Stimulated activated CD8-positive, alpha-beta memory T cell treated with anti-CD3 and anti-CD28 coated beads, Interleukin-12 subunit alpha, Interleukin-12 subunit beta, amount 100 ng/mL, for 1 hour (primary cell): ENCODE results near the gene NFAM1.

Experiments
- DNase-seq: peaks from one replicate; pipeline ENCODE4 v3.0.0-alpha.2; 2020; ENCODE audit warnings: low read depth

NFAM1 gene, protein sequence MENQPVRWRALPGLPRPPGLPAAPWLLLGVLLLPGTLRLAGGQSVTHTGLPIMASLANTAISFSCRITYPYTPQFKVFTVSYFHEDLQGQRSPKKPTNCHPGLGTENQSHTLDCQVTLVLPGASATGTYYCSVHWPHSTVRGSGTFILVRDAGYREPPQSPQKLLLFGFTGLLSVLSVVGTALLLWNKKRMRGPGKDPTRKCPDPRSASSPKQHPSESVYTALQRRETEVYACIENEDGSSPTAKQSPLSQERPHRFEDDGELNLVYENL

DNA sequence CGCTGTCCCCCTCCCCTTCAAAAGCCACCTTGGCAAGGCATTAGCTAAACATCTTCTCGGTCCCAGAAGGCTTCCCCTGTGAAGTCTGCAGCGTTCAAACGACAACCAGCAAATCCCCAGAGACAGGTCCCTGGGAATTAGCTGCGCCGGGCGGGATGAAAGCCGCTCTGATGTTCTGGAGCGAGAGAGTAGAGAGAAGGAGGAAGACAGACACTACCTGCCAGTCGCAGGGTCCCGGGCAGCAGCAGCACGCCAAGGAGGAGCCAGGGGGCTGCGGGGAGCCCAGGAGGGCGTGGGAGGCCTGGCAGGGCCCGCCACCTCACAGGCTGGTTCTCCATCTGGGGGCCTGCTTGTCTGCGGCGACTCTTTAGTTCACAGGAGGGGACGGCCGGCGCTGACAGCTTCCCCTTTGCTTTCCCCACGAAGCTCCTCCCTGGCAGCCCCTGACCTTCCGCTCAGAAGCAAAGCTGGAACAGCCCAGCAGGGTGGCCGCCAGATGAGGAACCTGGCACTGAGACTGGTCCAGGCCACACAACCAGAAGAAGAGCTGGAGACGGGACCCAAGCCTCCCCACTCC, at the start of gene NFAM1:
TSS of gene NFAM1 (minus strand) at position 384 of the 577 bp plus-strand sequence. CDS start at position 338, 46 bp downstream.
- DNase-seq: no peak

DNA sequence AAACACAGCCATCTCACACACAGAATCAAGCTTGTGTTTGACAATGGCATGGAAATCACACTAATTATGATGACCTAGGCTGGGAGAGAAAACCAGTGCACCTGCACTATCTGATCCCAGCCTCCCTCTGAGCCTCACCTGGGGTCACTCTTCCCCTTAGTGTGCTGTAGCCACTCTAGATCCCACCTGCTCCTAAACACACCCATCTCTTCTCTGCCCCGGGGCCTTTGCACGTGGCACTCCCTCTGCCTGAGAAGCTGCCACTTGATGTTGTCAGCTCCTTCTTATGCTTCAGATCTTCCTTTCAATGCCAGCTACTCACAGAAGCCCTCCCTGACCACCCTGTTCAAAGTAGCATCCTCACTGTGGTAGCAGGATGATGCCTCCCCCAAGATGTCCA, 42.9 kb upstream of the NFAM1 start:
- no peak for DNase-seq

DNA sequence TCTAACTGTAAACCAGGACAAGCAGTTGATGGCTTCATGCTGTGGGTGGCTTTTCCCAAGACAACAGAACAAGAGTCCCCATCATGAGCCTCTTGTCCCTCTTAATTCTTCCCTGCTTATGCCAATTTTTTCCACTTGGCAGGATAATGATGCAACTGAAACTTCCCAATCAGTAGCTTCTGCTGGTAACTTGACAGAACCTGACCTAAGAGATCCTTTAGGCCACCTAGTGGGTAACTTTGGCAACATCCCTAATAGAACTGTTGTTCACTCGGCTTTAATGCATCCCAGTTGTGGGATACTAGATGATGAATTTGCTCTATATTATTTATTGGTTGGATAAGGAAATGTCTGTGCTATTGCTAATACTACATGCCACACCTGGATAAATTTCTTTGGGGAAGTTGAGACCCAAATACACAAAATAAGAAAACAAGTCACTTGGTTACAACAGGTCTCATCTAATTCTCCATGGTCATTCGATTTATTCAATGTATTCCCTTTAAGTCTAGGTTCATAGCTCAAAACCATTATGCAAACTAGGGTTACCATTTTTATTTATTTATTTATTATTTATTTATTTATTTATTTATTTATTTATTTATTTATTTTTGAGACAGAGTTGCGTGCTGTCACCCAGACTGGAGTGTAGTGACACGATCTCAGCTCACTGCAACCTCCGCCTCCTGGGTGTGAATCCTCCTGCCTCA, 41.4 kb upstream of the NFAM1 start:
- no peak for DNase-seq

DNA sequence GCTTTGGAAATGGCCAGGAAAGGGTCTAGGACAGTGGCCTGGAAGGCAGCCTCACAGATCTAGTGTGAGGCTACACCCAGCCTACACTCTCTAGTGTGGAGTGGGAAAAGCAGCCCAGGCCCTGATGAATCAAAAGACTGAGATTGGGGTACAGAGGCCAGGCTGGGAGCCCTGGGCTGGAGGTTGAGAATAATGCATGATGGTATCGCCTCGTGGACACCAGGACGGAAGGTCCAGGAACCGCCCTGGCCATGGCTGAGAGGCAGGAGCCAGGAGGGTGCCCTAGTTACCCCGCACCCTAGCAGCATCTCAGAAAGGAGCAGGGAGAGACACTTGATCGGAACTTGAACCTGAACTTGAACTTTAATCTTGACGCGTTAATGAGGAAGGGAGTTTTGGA, 40.5 kb upstream of the NFAM1 start:
- no peak for DNase-seq

DNA sequence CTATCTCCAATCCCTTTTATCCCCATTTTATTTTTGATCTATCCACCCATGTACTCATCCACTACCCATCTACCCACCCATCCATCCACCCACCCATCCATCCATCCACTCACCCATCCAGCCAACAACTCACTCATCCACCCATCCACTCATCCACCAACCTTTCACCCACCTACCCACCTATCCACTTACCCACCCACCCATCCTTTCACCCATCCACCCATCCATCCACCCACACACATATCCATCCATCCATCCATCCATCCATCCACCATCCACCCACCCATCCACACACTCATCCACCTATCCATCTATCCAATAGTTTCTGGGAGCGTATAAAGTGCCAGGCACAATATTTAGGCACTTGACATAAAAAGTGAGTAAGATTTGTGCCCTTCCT, 39.2 kb upstream of the NFAM1 start:
- no peak for DNase-seq

DNA sequence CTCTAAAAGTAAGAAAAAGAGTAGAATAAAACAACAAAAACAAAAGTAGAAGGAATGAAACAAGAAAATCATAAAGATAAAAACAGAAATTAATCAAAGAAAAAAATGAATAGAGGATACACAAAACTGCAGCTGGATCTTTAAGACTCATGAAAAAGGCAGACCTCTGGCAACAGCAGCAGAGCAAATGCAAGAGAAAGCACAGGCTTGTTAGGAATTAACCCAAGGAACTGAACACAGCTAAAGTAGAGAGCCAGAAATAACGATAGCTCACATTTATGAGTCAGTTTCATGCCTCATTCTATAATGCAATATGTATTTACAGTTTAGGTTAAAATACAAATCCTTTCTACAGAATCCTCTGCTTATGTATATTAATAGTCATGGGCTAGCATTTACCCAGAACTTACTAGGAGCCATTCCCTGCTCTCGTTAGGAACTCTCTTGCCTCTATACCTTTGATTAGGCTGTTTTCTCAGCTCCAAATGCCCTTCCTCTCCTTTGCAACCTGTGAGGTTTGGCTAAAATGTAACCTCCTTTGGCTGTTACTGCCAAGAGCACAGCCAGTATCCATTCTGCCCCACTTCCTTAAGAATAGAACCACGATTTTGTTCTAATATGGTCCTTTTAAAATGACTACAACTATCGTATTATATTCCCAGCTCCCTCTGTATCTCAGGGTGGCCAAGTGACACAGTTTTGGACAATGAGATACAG, 38.3 kb upstream of the NFAM1 start:
- DNase-seq: no peak

DNA sequence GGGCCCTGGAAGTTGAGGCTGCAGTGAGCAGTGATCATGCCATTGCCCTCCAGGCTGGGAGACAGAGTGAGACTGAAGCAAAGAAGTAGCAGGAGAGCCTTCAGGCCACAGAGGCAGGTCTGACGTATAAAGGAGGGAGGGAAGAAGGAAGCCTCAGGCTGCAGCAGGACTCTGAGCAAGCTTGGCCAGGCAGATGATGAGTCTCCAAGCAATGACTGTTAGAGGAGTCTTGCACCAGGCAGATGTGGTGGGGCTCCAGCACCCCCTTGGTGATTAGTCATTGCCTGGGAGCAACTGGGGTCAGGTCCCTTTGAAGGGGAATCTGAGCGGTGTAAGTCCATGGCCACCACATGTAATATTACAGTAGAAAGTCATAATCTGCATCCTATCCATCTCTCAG, 36.6 kb upstream of the NFAM1 start:
- no peak for DNase-seq

DNA sequence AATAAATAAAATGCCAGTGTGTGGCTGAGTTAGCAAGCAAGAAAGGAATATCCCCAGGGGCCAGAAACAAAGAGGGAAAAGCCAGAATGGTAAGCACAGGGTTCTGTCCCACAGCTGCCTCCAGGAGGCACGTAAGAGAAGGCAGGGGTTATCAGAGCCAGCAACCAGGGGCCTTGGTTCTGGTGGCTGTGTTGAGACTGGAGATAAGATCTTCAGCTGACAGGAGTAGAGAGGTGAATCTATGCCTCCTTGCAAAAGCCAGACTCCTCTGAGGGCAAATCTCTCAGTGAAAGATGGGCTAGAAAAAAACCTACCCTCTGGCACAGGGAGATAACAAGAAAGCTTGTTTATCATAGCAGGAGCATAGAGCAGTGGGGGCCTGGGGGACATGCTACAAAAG, 29.8 kb upstream of the NFAM1 start:
- DNase-seq: no peak

DNA sequence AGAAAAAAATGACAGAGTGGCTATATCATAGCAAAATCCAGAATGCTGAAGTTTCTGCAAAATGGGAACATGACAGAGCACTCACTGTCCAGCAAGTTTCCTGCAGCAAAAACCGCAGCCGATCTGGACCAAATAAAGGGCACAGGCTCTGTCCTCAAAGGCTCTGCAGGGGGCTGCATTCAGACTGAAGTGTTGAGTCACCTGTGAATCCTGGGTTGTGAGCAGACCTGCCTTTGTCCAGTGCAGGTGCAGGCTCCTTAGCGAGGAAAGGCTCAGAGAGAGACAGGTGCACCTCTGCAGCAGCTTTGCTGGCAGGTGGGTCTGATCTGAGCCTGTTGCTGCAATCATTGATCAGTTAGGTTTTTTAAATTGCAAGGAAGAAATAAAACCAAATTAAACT, 29.3 kb upstream of the NFAM1 start:
- DNase-seq: no peak

DNA sequence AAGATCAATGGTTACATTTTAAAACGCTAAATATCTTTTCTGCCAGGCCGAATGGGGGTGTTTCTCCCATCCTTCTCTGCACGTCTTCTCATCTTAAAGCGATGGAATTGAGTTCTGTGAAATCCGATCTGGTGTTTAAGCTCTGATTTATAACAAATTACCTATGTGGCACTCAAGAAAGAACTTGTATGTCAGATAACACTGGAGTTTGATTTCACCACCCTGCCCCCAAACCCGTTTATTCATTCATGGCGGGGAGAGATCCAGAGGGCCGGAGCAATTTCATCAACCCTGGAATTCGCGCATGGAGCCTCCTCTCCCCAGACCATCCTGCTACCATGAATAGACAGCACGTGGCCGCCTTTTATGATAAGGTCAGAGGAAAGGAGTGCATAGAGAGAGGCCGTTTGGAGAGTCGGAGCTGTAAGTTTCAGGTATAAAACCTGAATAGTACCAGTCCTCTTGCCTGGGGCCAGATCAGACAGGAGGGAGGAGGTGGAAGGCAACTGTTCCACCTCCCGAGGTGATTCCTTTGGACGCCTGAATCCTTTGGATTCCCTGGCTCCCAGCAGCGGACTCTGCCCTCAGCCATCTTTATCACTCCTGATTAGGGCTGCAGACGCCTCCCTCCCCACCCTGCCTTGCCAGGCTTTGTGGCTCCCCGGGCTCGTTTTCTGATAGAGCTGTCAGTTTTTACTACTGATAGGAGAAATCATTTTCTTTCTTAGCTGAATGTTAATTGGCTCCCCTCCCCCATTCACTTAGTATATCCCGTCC, 27.3 kb upstream of the NFAM1 start:
- no peak for DNase-seq

DNA sequence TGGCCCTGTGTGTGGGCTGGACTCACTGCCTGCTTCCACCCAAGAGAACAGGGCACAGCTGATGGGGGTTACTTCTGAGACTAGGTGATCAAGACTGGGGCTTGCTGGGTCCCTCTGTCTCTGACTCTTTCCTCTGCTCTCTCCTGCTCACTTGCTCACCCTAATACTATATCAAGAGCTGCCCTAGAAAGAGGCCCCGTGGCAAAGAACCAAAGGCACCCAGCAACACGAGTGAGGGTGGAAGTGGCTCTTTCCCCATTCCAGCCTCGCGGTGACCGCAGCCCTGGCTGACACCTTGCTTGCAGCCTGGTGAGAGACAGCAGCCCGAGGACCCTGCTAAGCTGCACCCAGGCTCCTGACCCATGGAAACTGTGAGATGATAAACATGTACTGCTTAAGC, 20.7 kb upstream of the NFAM1 start:
- no peak for DNase-seq

DNA sequence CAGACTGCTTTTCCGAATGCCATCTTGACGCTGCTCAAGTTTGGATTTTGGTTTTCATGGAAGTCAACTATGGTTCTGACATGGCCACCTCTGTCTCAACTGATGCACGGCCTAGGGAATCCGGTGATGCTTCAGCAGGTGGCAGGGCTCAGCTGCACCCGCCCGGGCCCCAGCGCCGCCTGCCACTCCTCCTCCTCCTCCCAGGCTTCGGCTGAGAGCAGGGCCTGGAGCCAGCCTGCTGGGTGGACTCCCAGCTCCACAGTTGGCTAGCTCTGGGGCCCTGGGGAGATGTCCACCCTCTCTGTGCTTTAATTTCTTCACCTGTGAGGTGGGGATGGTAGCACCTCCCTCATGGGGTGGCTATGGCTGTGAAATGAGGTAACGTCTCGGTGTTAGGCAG, 20.3 kb upstream of the NFAM1 start:
- no peak for DNase-seq

DNA sequence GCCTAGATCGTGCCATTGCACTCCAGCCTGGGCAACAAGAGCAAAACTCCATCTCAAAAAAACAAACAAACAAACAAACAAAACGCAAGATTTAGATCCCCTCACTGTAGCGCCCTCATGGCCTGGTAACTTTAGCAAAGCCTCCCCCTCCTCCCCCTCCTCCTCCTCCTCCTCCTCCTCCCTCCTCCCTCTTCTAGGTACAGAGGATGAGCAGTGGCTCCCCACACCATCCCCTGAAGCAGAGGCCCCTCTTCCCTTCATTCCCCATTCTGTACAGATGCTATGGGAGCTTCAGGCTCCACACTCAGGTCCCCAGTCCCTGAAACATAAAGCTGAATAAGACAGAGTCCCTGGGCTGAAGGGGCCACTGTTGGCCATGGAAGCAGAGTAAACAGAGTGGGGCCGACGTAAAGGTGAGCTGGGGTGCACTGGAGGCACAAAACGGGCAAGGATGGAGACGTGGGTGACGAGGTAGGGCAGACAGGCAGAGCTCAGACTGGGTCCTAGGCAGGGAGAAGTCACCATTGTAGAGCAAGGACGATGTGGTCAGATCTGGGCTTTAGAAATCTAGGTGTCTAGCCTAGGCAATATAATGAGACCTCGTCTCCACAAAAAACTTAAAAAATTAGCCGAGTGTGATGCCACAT, 19.4 kb upstream of the NFAM1 start:
- DNase-seq: no peak

DNA sequence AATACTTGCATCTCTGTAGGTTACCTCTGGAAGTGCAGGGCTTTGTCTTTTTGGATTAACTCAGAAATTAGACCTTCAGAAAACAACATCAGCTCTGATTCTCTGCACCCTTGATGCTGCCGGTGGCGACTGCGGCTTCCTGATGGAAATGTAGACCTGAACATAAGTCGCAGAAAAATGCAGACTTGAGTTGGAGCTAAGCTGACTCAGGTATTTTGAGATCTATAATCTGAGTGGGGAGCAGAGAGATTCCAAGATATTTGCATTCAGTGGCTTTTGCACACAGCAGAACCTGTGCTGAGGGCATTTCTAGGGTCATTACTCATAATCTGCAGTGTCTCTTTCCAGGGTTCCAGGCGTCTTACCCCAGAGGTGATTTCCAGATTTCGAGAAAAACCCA, 18.7 kb upstream of the NFAM1 start:
- no peak for DNase-seq

DNA sequence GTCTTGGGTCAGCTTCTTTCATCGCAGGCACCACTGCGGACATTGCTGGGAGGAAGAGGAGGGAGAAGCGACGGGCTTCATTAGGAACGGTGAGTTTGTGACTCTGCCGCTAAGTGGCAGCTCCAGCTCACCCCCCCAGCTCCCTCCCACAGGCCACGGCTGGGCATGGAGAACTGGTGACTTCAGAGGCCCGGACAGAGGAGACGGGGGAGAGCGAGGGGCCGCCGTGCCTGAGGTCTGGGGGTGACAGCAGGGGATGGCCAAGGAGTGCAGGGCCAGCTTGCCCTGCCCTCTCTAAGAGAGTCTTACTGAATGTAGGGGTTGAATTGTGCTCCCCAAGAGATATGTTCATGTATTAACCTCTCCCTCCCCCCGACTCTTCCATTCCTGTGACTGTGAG, 13.9 kb upstream of the NFAM1 start:
- DNase-seq: no peak

DNA sequence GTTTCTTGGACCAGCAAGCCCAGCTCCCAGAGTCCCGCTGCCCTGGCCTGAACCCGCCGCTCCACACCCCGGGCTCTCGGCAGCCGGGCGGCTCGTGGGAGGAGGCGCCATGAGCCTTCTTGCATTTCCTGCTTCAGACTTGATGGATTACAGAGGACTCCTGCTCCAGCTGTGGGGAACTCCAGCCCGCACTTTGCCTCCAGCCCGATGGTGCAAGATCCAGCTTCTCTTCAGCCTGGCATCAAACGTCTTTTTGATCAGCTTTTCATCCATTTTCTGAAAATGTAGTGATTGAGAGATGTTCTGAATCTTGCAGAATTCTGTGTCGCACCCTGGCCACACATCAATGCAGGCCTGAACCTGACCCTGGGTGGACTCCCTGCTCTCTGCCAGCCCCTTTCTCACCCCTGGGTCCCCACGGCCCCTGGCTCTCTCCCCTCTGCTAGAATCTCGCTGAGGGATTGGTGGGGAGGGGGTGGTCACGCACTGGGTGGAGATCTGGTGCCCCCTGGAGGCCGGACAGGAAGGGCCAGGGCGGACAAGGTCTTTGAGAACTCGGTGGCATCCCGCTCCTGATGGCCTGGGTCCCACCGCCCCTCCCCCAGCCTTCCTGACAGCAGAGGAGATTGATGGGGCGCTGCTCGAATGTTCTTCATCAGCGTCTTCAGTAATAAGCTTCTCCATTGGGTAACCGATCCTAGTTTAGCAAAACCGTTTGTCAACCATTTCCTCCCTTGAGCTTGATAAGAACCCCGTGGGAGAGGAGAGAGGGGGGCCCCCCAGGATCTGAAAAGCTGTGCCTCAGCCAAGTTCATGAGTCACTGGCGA, 12.1 kb upstream of the NFAM1 start:
- peak; percentile 47 for DNase-seq

DNA sequence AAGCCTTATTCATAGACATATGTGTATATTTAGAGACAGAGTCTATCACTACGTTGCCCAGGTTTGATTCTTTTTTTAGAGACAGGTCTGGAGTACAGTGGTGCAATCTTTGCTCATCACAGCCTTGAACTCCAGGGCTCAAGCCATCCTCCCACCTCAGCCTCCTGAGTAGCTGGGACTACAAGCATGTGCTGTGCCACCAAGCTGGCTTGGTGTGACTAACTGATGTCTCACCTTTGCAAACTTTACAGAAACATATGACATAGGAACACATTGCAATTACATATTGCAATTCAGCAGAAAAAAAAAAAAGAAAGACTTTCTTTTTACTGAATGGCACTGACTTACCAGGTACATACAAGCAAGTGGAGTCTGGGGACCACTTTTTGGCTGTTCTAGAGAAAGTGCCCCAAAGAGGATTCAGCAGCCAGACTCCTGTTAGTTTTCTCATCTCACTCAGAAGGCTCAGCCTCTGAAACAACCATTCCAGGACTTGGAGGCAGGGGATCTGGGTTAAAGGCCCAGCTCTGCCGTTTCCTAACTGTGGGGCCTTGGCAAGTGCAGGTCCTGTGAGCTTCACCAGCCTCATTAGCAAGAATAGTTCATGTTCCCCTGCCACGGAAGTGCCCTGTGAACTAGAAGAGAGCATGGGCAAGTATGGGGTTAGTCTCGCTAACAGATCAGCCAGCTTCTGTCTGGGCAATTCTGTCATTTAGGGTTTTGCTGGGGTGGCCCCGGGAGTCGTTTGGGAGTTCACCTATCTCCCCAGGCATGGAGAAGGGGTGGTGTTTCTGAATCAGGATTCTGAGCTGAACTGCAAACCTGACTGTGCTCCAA, 11.3 kb upstream of the NFAM1 start:
- DNase-seq: no peak

DNA sequence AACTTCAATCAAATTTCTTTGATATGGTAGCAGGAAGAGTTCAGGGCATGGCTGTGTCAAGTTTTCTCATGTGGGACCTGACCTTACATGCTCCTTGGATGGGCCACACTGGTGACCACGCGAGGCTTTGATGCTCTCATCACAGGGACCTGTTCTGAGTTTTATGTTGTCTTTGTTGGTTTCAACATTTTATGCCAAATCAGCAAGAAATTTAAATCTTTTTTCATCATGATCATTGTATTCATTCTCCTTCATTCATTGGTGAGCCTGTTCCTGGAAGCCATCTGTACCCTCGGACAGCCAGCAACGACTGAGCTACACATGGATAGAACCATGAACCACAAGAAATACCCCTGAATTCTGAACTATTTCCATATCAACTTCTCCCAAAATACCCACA, 10.5 kb upstream of the NFAM1 start:
- DNase-seq: no peak

DNA sequence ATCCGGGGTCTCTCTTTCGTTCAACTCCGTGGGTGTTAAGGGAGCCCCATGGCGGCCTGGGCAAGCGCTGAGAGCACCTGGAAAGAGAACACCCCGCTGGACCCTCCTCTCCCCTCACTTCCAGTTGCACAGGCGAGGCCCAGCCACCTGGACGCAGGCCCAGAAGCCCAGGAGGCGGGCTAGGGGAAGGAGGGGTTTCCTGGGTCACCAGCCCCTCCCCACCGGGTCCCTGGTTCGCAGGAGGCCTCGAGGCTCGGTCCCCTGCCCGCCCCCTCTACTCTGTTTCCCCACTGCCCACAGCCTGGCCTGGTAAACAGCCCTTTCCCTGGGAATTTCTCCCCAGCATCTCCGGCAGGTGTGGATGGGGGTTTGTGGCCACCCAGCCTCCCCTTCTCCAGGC, 8.5 kb upstream of the NFAM1 start:
- no peak for DNase-seq
